Thyroid gland (tissue), 4 donors: Measurements from ENCODE around the gene HPDL. TPM values are rescaled to one million over a fixed set of nuclear protein-coding genes. Genes with fewer than 3 reads are reported as not detected.

Experiments
- DNase-seq, 2 donors: peaks; one replicate each; pipeline ENCODE4 v3.0.0-alpha.2; 2019
- H3K27ac ChIP-seq, 3 donors: fragments of 200-600 bp; sonication (generic); 1 replicate in 2 of 3; 2 replicates in 1 of 3; pipeline ENCODE4 v1.5.1; 2016 to 2019; ENCODE audit warnings: mild to moderate bottlenecking in 1 of 3, moderate library complexity in 1 of 3
- H3K27me3 ChIP-seq: fragments of 200-600 bp; sonication (generic); one replicate; pipeline ENCODE4 v1.5.1; 2019
- H3K36me3 ChIP-seq, 2 donors: fragments of 200-600 bp; sonication (generic); one replicate each; pipeline ENCODE4 v1.5.1; 2016 to 2019
- H3K4me1 ChIP-seq, 2 donors: fragments of 200-600 bp; sonication (generic); one replicate each; pipeline ENCODE4 v1.5.1; 2017 to 2019
- H3K4me3 ChIP-seq, 3 donors: fragments of 200-600 bp; sonication (generic); replicated peaks in 1 of 3; 1 replicate in 2 of 3; 2 replicates in 1 of 3; pipeline ENCODE4 v1.5.1; 2016; ENCODE audit warnings: mild to moderate bottlenecking in 1 of 3
- H3K9me3 ChIP-seq: fragments of 200-600 bp; sonication (generic); one replicate; pipeline ENCODE4 v1.5.1; 2017
- POLR2A ChIP-seq, 2 donors: fragments of 450-650 bp; IDR thresholded peaks; one replicate each; pipeline ENCODE4 v1.6.1; 2017; ENCODE audit warnings: antibody characterized with exemption in 2 of 2, mild to moderate bottlenecking in 2 of 2, moderate library complexity in 1 of 2
- WGBS, 2 donors: methylation state at CpG; one replicate each; pipeline ENCODE4 v1.1.5; 2017; 5-methylcytosine and 5-hydroxymethylcytosine counted together
- intact Hi-C: fragments of 100-400 bp; cut with DNase I; formaldehyde crosslinking; loops from one replicate; pipeline ENCODE4 v1.15.1; 2023
- total RNA-seq, 4 donors: library from RNA; depleted of rRNA; stranded (reverse); fragments of >200 nt; gene quantifications; one replicate each; pipeline ENCODE4 v1.2.3, GENCODE V29; 2016
- TF ChIP-seq, protein P1 (sequence below), 6 experiments: fragments of 200-600 bp in 3 of 6; fragments of 450-650 bp in 3 of 6; sonication (generic) in 3 of 6; IDR thresholded peaks; one replicate each; pipeline ENCODE4 v1.5.1; 2016 to 2019; ENCODE audit warnings: antibody characterized with exemption in 6 of 6, mild to moderate bottlenecking in 2 of 6, inconsistent platforms in 1 of 6, moderate library complexity in 1 of 6

HPDL gene
- total RNA-seq, 4 donors from 2014 or later, result 0.27 to 3.5 (median 1.1) TPM

DNA sequence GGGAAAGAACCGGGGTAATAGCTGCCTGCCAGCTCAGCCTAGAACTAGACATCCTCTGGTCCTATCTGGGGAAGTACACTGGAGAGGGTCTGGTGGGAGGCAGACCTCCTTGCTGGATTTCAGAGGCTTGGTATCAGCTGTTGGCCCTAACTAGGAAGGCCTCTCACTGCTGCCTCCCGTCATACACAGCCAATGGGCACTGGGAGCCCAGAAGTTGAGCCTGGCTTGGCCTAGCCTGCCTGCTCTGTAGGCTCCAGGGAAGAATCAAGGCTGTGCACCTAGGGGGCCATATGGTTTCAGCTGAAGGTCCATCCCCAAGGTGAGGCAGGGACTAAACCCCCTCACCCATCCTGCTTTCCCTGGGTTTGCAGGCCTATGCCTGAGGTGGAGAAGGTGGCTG lies 17.8 kb downstream of the HPDL start:
- TF ChIP-seq POLR2A (IDR thresholded peaks at IDR 0.05), result no peak
- TF ChIP-seq, protein P1, sequence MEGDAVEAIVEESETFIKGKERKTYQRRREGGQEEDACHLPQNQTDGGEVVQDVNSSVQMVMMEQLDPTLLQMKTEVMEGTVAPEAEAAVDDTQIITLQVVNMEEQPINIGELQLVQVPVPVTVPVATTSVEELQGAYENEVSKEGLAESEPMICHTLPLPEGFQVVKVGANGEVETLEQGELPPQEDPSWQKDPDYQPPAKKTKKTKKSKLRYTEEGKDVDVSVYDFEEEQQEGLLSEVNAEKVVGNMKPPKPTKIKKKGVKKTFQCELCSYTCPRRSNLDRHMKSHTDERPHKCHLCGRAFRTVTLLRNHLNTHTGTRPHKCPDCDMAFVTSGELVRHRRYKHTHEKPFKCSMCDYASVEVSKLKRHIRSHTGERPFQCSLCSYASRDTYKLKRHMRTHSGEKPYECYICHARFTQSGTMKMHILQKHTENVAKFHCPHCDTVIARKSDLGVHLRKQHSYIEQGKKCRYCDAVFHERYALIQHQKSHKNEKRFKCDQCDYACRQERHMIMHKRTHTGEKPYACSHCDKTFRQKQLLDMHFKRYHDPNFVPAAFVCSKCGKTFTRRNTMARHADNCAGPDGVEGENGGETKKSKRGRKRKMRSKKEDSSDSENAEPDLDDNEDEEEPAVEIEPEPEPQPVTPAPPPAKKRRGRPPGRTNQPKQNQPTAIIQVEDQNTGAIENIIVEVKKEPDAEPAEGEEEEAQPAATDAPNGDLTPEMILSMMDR (IDR thresholded peaks at IDR 0.05), result no peak
- peaks cover 29 to 44% of the 10 kb centered on the region in 2 donors for H3K4me1 ChIP-seq
- H3K9me3 ChIP-seq, result no peaks in the 10 kb centered on the region
- DNase-seq, result no peak
- intact Hi-C loops, result no loop called here
- no peak overlapping the region for H3K27ac ChIP-seq
- no peak overlapping the region for H3K4me3 ChIP-seq
- 85 to 91% methylated on average over 1 to 2 of the region's 2 CpGs for WGBS, 2 donors
- H3K36me3 ChIP-seq, result peaks cover 24 to 28% of the 10 kb centered on the region in 2 donors
- H3K27me3 ChIP-seq, result no peaks in the 10 kb centered on the region

DNA sequence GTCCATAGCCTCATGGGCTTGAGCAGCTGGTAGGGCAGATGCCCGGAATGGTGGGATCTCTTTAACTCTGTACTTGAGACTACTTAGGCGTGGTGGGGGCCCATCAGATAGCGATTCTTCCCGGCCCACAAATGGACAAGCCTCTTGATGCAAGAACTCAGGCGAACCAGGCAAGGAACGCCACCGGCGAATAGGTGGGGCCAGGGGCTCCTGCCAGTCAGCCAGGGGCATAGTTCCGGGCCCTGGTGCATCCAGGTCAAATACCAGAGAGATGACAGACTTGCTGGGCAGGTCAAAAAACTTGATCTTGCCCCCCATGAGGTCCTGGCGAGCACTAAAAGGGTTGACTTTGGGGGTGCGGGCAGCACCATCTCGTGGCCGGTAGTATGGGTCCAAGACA lies 18.3 kb downstream of the HPDL start:
- no peak for TF ChIP-seq POLR2A (IDR thresholded peaks at IDR 0.05)
- TF ChIP-seq, protein P1 (IDR thresholded peaks at IDR 0.05), result no peak
- H3K4me3 ChIP-seq, result no peak overlapping the region
- intact Hi-C loops, result no loop called here
- 93 to 95% methylated on average over 13 of the region's 13 CpGs for WGBS, 2 donors
- no peaks in the 10 kb centered on the region for H3K27me3 ChIP-seq
- no peak overlapping the region for H3K27ac ChIP-seq
- peaks cover 30 to 49% of the 10 kb centered on the region in 2 donors for H3K4me1 ChIP-seq
- no peaks in the 10 kb centered on the region for H3K9me3 ChIP-seq
- H3K36me3 ChIP-seq, result peaks cover 24 to 28% of the 10 kb centered on the region in 2 donors
- DNase-seq, result no peak

DNA sequence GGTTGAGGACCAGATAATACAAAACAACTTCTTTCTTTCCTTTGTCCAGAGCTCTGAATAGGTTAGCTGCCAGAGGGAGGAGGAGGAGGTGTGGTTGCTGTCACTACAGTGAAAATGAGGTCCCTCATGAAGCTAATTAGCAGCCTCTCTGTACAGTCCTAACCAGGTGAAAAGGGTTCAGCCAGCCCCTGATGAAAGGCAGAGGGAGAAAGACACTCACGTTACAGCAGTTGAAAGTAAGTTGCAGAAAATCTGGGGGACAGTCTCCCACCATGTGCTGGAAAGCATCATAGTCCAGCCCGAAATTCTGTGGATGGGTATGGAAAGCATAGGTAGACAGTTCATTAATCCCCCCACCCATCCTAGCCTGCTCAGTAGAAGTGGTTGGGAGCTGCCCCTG lies 19.8 kb downstream of the HPDL start:
- intact Hi-C loops, result no loop called here
- Histone ChIP-seq H3K4me1 (peaks cover 18 to 48% of the 10 kb centered on the region in 2 donors), H3K27ac (no peak overlapping the region), H3K9me3 (no peaks in the 10 kb centered on the region), H3K36me3 (peaks cover 24 to 28% of the 10 kb centered on the region in 2 donors), H3K4me3 (no peak overlapping the region), H3K27me3 (no peaks in the 10 kb centered on the region)
- WGBS, 2 donors, result 81 to 93% methylated on average over 2 of the region's 2 CpGs
- TF ChIP-seq POLR2A (IDR thresholded peaks at IDR 0.05), result no peak
- TF ChIP-seq, protein P1 (IDR thresholded peaks at IDR 0.05), result no peak
- no peak for DNase-seq

DNA sequence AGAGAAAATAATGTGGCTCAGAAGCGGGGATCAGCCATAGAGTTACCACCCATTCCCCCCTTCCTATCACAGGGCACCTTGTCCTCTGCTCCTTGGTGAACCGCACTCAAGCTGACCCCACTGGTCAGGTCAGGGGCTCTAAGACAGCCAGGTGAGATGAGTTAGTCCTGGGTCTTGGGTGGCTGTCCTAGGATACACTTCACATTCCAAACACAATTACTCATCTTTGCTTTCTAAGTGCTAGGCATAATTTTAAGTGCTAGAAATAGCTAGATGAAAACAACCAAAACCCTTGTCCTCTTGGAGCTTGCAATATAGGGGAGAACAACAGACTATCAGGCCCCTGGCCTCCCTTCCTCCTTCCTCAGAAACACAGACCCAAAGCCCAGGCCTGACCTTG lies 21.3 kb downstream of the HPDL start:
- TF ChIP-seq, protein P1 (IDR thresholded peaks at IDR 0.05), result no peak
- TF ChIP-seq POLR2A (IDR thresholded peaks at IDR 0.05), result no peak
- H3K9me3 ChIP-seq, result no peaks in the 10 kb centered on the region

DNA sequence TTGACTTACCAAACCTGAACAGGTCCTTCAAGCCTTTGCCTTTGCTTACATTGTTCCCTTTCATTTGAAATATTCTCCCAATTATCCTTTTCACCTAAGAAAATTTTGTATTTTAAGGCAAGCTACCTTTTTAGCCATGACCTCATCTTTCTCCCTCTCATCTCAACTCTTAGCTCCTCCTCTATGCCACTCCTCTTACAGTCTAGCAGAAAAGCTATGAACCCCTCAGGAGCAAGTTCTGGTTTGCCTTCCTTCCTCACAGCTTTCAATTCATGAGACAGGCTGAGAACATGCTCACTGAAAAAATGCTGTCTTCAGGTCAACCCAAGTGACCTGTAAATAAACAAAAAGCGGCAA lies 21.9 kb downstream of the HPDL start:
- Histone ChIP-seq H3K9me3 (no peaks in the 10 kb centered on the region), H3K4me1 (peaks cover 18 to 42% of the 10 kb centered on the region in 2 donors), H3K4me3 (no peak overlapping the region), H3K27ac (peak overlapping the region; percentile 61 to 90 (median 76)), H3K36me3 (peaks cover 8 to 9% of the 10 kb centered on the region in 2 donors), H3K27me3 (no peaks in the 10 kb centered on the region)
- DNase-seq, result no peak
- intact Hi-C loops, result no loop called here
- TF ChIP-seq, protein P1 (IDR thresholded peaks at IDR 0.05), result no peak
- peak in 1 of 2 donors; percentile 9 for TF ChIP-seq POLR2A (IDR thresholded peaks at IDR 0.05)
- WGBS, 2 donors, result 8 to 24% methylated on average over 1 of the region's 1 CpG

More for the DNA sequence above, 21.3 kb downstream of the HPDL start:
- Histone ChIP-seq H3K27me3 (no peaks in the 10 kb centered on the region), H3K4me3 (no peak overlapping the region), H3K36me3 (peaks cover 13 to 15% of the 10 kb centered on the region in 2 donors), H3K27ac (peak overlapping the region; percentile 61 to 90 (median 76)), H3K4me1 (peaks cover 18 to 42% of the 10 kb centered on the region in 2 donors)
- intact Hi-C loops, result no loop called here
- 90 to 97% methylated on average over 2 of the region's 2 CpGs for WGBS, 2 donors
- DNase-seq, result no peak
